ENCODE data around the gene DPF3.

GRCh38 chr14:72904218-72904617 lies 10.3 kb upstream of the DPF3 start:
- TF ChIP-seq POLR2A (IDR thresholded peaks at IDR 0.05): no peak
- TF ChIP-seq CTCF (IDR thresholded peaks at IDR 0.05 in 4 of 5, conservative IDR thresholded peaks at IDR 0.05 in 1 of 5): no peak

Measured in gastrocnemius medialis (tissue), 4 donors.